ENCODE measurements around the gene ASTL. TPM values are rescaled to one million over a fixed set of nuclear protein-coding genes. Genes with fewer than 3 reads are reported as not detected.

The ASTL gene
- total and polyA plus RNA-seq, 9 of the 15 experiments (the other 6 are each of a cell fraction or from before 2014, with no cell fraction given) = not detected

DNA sequence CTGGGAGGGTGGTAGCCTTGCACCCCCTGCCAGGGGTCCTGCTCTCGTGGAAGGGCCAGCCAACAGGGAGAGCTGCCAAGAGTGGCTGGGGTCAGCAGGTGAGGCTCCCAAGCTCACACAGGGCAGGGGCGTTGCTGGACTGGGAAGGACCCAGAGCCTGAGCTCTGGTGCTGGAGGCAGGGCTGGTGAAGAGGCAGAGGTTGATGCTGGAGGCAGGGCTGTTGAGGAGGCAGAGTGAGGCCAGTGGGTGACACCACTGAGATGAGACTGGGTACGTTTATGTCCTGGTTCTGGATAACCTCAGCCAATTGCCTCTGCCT lies 29.0 kb downstream of the ASTL start (continued):
- TF ChIP-seq, protein P1, sequence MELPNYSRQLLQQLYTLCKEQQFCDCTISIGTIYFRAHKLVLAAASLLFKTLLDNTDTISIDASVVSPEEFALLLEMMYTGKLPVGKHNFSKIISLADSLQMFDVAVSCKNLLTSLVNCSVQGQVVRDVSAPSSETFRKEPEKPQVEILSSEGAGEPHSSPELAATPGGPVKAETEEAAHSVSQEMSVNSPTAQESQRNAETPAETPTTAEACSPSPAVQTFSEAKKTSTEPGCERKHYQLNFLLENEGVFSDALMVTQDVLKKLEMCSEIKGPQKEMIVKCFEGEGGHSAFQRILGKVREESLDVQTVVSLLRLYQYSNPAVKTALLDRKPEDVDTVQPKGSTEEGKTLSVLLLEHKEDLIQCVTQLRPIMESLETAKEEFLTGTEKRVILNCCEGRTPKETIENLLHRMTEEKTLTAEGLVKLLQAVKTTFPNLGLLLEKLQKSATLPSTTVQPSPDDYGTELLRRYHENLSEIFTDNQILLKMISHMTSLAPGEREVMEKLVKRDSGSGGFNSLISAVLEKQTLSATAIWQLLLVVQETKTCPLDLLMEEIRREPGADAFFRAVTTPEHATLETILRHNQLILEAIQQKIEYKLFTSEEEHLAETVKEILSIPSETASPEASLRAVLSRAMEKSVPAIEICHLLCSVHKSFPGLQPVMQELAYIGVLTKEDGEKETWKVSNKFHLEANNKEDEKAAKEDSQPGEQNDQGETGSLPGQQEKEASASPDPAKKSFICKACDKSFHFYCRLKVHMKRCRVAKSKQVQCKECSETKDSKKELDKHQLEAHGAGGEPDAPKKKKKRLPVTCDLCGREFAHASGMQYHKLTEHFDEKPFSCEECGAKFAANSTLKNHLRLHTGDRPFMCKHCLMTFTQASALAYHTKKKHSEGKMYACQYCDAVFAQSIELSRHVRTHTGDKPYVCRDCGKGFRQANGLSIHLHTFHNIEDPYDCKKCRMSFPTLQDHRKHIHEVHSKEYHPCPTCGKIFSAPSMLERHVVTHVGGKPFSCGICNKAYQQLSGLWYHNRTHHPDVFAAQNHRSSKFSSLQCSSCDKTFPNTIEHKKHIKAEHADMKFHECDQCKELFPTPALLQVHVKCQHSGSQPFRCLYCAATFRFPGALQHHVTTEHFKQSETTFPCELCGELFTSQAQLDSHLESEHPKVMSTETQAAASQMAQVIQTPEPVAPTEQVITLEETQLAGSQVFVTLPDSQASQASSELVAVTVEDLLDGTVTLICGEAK (IDR thresholded peaks at IDR 0.05) = no peak
- TF ChIP-seq, protein P1 (CRISPR knock-in tag; IDR thresholded peaks at IDR 0.05) = no peak
- TF ChIP-seq SIX5 (IDR thresholded peaks at IDR 0.05; ENCODE audit: borderline replicate concordance in 1 of 2, insufficient read depth in 1 of 2, low read depth in 1 of 2, low read length in 2 of 2) = no peak
- TF ChIP-seq NELFE (IDR thresholded peaks at IDR 0.05; ENCODE audit: insufficient read depth, insufficient read length) = no peak
- no peak for TF ChIP-seq COPS2 (conservative IDR thresholded peaks at IDR 0.05)
- no peak for TF ChIP-seq SRF (CRISPR knock-in tag; IDR thresholded peaks at IDR 0.05)
- TF ChIP-seq, protein P2, sequence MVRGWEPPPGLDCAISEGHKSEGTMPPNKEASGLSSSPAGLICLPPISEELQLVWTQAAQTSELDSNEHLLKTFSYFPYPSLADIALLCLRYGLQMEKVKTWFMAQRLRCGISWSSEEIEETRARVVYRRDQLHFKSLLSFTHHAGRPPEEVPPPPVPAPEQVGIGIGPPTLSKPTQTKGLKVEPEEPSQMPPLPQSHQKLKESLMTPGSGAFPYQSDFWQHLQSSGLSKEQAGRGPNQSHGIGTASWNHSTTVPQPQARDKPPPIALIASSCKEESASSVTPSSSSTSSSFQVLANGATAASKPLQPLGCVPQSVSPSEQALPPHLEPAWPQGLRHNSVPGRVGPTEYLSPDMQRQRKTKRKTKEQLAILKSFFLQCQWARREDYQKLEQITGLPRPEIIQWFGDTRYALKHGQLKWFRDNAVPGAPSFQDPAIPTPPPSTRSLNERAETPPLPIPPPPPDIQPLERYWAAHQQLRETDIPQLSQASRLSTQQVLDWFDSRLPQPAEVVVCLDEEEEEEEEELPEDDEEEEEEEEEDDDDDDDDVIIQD (CRISPR knock-in tag; IDR thresholded peaks at IDR 0.05) = no peak
- TF ChIP-seq, protein P3, sequence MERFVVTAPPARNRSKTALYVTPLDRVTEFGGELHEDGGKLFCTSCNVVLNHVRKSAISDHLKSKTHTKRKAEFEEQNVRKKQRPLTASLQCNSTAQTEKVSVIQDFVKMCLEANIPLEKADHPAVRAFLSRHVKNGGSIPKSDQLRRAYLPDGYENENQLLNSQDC (CRISPR knock-in tag; IDR thresholded peaks at IDR 0.05) = no peak
- TF ChIP-seq POLR2AphosphoS5 (IDR thresholded peaks at IDR 0.05; ENCODE audit: control insufficient read depth, insufficient read depth, low read depth, low read length) = no peak
- no peak for TF ChIP-seq KLF1 (tag; IDR thresholded peaks at IDR 0.05)
